Fibroblast of lung (primary cell): ENCODE measurements around the gene ESPN.

Experiments used
- CTCF ChIP-seq, 2 donors: IDR thresholded peaks in 1 of 2; conservative IDR thresholded peaks in 1 of 2; 1 replicate in 1 of 2; 2 replicates in 1 of 2; pipeline ENCODE4 v1.5.1; 2011 to 2012; ENCODE audit warnings: low read length in 2 of 2, control low read depth in 1 of 2, inconsistent platforms in 1 of 2, low read depth in 1 of 2, mild to moderate bottlenecking in 1 of 2
- EZH2 ChIP-seq: IDR thresholded peaks from 2 replicates; pipeline ENCODE4 v1.5.1; 2012; ENCODE audit warnings: low read length, control low read depth, mild to moderate bottlenecking; ENCODE audit errors: missing control alignments

DNA sequence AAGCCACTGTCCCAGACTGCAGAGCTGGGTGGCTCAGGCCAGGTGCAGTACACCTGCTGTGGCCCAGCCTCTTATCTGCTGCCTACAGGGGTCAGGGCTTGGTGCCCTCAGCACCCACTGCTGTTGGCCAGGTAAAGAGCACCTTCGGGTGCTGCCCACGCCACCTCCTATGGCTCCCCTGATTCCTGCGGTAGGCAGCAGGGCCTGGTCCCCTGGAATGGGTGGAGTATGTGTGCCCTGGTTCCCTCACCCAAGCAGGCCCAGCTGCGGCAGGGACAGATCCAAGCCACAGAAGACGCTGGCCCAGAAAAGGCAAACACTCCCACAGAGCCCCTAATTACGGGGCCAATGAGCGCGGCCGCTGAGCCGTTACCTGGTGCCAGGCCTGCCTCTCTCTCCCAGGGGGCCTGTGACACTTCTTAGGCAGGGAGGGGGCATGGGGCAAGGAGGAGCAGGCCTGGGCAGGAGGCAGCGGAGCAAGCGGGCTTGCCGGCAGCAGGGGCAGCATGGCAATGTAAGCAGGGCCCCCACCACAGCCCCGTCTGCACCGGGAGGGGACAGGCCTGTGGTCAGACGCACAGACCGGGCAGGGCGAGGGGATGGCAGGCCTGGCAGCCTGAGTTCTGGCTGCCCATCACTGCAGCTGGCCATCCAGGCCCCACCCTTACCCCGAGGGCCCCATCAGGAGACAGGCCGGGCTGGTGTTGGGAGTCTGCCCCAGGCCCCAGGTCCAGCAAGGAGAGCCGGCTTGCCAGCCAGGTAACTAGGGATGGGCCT, 19.0 kb downstream of the ESPN start:
- TF ChIP-seq CTCF (conservative IDR thresholded peaks at IDR 0.05 in 1 of 2, IDR thresholded peaks at IDR 0.05 in 1 of 2; ENCODE audit: low read depth in 1 of 2, low read length in 2 of 2) (no peak), EZH2 (no peak)
